G401 (cell line): Measurements from ENCODE around the gene SCIMP. TPM values are rescaled to one million over a fixed set of nuclear protein-coding genes. Genes with fewer than 3 reads are reported as not detected.
A peak's percentile ranks its signal among the peaks of the same experiment; 100 is the strongest.
"Not testable (repeated sequence)": the region's sequence is repeated elsewhere in the genome, so short reads cannot be mapped to it uniquely, and the experiment has no call there.

Experiments
- DNase-seq: peaks from one replicate; pipeline ENCODE4 v3.0.0-alpha.2; 2015; ENCODE audit warnings: low spot score
- in situ Hi-C: cut with HindIII; loops from 2 replicates; pipeline ENCODE4 v1.10.0; 2016; ENCODE audit warnings: low sequenced_read_pairs, mixed read lengths
- total RNA-seq: library from RNA; depleted of rRNA; stranded (reverse); fragments of >200 nt; shearing (Covaris generic); gene quantifications from 2 replicates; pipeline ENCODE4 v1.2.3, GENCODE V29; 2014

The SCIMP gene
- total RNA-seq, 1 experiment from 2014 or later: not detected

DNA sequence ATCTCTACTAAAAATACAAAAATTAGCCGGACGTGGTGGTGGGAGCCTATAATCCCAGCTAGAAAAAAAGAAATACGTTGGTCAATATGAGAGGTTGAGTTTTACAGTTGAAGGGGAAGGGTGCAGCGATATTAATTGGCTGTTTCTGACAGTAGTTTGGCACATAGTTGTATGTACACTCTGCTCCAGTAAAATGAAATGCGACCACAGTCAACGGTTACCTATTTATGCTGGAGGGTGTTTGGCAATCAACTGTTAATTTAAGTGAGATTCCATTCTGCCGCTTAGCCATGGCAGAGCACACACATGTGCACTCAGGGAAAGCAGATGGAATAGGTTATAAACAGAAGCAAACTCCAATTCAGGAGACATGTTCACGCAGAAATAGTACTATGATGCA, 33.6 kb downstream of the SCIMP start:
- in situ Hi-C loops: no loop called here
- DNase-seq: no peak

DNA sequence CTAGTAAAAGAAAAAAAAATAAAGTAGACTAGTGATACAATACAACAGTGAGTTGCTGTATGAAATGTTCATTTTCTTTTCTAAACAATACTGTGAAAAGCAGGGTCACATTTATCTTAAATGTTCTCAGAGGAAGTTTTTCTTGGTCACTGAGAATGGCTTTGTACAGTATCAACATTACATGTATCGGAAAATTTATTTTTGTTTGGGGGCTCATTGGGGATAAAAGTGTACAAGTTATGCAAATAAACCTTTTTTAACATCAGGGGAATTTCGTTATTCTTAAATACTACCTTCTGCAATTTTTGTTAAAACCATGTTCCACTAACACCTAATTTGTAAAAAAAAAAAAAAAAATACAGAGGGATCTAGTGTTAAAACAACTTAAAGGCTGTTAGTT, 34.3 kb downstream of the SCIMP start:
- no peak for DNase-seq
- in situ Hi-C loops: no loop called here

DNA sequence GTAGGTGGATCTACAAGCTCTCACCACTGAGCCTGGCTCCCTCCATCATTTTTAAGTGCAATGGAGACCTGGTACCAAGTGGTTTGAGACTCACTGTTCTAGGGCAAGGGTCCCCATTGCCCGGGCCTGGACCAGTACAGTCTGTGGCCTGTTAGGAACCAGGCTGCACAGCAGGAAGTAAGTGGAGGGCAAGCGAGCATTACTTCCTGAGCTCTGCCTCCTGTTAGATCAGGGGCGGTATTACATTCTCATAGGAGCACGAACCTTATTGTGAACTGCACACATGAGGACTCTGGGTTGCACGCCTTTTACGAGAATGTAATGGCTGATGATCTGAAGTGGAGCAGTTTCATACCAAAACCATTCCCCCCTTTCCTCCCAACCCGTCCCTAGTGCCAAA, 36.2 kb downstream of the SCIMP start:
- in situ Hi-C loops: no loop called here
- DNase-seq: no peak

DNA sequence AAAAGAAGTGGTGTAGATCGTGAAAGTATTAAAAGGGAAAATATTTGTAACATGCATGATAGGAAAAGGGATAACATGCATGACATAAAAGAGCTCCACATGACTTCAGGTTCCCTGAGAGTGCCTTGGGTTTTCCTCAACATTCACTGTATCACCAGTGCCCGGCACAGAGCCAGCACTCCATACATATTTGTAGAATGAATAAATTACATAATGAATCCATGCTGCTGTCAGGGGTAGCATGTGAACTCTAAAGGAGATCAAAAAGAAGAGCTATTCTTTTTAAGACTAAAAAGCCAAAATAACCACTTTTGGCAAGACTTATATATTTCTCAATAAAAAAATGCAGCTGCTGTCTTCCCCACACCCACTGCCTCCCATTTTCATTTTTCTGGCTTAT, 40.3 kb downstream of the SCIMP start:
- DNase-seq: no peak
- in situ Hi-C loops: no loop called here

DNA sequence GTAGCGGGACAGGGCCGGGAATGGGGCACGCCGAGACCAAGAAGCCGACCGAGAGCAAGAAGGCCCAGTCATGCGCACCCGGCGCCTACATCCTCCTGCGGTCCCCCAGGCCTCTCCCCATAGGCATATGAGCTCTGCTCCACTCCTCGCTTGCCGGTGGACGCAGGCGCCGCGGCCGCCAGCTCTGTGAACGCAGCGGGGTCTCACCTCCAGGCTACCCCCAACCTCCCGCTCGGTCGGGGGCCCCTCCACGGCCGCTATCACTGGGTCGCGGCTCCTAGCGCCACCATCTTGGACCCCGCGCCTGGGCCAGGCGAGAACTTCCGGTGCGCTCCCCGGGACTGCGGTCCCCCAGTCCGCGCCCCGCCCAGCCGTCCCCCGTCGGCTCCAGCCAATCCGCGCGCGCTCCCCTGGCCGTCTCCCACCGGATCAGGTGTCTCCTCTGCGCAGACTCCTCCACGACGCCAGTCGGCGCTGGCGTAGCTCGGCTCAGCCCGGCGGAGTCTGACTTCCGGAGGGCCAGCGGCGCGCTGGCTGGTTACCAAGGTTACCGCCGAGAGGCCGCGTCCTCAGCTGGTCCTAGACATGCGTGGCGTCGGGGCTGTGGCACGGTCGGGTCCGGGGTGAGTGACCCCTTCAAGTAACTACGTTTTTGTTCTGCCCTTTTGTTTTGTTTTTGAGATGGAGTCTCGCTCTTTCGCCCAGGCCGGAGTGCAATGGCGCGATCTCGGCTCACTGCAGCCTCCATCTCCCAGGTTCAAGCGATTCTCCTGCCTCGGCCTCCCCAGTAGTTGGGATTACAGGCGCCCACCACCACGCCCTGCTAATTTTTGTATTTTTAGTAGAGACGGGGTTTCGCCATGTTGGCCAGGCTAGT, 42.9 kb downstream of the SCIMP start, which contains the start of gene ZNF594:
Gene ZNF594 (minus strand): TSS at position 328 of the 877 bp plus-strand sequence. CDS start 7,612 bp downstream, outside the sequence.
- DNase-seq: peak; percentile 93
- in situ Hi-C loops: no loop called here

DNA sequence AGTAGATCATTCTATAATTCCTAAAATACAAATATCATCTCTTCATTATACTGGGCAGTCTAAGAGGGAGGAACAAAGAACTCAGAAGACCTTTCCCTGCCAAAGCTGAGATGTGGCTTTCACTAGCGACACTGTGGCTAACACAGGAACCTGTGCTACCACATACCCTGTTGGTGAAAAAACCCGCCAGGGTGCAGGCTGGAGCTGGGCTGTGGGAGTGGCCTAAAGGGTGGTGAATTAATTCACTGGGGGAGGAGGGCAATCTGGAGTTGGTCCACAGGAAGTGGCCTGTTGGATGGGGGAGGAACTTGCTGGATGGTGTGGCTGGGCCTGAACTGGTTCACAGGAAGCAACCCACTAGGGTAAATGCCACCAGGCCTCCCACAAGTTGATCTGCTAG, 50.4 kb downstream of the SCIMP start:
- in situ Hi-C loops: no loop called here

DNA sequence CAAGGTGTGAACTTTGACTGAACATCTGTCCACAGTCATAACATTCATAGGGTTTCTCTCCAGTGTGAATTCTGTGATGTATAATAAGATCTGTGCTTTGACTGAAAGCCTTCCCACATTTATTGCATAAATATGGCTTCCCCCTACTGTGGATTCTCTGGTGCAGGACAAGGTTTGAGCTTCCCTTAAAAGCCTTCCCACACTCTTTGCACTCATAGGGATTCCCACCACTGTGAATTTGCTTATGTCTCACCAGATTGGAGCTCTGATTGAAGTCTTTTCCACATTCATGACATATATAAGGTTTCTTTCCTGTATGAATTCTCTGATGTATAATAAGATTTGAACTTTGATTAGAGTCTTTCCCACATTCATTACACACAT, 51.3 kb downstream of the SCIMP start:
- in situ Hi-C loops: no loop called here
- no peak for DNase-seq

More for the DNA sequence above, 50.4 kb downstream of the SCIMP start:
- DNase-seq: no peak

DNA sequence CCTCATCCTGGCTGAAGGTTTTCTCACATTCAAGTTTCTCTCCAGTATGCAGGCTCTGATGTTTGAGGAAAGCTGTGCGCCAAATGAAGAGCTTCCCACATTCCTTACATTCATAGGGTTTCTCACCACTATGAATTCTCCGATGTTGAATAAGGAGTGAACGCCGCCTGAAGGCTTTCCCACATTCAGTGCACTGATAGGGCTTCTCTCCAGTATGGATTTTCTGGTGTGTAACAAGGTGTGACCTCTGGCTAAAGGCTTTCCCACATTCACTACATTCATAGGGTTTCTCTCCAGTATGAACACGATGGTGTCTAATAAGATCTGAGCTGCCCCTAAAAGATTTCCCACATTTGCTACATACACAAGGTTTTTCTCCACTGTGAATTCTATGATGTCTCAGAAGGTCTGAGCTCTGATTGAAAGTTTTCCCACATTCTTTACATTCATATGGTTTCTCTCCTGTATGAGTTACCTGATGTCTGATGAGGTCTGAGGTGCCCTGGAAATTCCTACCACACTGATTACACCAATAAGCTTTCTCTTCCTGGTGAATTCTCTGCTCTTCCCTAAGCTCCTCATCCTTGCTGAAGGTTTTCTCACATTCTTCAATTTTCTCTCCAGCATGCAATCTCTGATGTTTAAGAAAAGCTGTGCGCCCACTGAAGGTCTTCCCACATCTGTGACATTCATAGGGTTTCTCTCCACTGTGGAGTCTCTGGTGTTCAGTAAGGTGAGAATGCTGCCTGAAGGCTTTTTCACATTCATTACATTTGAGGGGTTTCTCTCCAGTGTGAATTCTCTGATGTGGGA, 51.9 kb downstream of the SCIMP start:
- DNase-seq: no peak
- in situ Hi-C loops: no loop called here

DNA sequence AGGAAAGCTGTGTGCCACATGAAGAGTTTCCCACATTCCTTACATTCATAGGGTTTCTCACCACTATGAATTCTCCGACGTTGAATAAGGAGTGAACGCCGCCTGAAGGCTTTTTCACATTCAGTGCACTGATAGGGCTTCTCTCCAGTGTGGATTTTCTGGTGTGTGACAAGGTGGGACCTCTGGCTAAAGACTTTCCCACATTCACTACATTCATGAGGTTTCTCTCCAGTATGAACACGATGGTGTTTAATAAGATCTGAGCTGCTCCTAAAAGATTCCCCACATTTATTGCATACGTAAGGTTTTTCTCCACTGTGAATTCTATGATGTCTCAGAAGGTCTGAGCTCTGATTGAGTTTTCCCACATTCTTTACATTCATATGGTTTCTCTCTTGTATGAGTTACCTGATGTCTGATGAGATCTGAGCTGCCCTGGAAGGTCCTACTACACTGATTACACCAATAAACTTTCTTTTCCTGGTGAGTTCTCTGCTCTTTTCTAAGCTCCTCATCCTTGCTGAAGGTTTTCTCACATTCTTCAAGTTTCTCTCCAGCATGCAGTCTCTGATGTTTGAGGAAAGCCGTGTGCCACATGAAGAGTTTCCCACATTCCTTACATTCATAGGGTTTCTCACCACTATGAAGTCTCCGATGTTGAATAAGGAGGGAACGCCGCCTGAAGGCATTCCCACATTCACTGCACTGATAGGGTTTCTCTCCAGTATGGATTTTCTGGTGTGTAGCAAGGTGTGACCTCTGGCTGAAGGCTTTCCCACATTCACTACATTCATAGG, 53.0 kb downstream of the SCIMP start:
- in situ Hi-C loops: no loop called here
- DNase-seq: no peak

DNA sequence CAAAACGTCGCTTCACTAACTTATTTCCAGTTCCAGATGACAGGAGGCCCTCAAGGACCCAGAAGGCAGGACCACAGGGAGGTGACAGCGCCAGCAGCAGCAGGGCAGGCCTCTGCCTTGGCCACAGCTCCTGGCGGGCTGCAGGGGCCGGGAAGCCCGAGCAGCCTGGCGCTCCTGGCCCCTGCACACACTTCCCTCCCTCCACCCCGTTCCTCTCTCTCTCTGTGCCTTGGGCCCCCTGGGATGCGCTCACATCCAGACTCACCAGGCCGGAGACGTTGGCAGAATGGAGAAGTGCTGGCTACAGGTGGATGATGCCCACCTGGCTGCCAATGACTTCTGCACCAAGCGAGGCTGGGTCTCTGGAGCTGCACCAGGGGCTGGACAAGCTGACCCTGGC, 55.7 kb downstream of the SCIMP start:
- no peak for DNase-seq
- in situ Hi-C loops: no loop called here

DNA sequence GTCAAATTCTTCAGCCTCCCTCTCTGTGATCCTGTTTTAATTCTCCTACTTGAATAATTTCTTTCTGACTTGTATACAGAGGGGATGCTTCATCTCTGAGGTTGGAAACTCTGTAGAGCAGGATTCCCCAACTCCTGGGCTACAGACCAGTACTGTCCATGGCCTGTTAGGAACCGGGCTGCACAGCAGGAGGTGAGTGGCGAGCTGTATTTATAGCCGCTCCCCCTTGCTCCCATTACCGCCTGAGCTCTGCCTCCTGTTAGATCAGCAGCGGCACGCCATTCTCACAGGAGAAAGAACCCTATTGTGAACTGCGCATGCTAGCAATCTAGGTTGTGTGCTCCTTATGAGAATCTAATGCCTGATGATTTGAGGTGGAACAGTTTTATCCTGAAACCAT, 59.6 kb downstream of the SCIMP start:
- DNase-seq, in situ Hi-C loops: not testable (repeated sequence)

DNA sequence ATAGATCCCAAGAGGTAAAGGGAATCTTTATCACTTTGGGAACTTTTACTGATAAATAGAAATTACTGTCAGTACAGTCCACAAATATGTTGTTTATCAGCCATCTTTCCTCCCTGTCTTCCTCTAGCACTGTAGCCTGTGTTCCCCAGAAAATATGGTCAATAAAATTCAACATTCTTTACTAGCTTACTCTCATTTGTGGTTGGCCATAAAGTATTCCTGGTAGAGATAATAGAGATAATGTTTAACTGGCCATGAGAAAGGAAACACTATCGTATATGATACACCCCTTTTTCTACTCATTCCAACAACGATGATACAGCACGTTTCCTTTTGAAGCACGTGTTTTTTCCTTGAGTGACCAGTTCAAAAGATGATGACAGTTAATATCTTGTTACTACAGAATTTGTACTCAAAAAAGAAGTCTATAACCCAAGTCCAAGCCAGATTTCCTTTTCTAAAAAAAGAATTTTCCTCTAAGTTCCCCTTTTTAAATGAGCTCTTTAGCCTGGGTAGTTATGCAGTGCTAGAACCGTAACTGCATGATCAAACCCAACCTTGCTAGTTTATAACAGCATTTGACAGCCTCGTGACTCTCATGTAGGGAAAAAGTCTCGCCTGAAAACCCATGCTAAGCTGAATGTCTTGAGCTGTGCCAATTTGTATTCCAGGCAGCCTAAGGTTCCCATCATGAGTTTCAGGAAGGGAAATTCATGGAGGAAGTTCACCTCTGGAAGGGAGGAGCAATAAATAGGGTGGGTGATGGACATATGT, 68.7 kb downstream of the SCIMP start:
- in situ Hi-C loops, DNase-seq: not testable (repeated sequence)

DNA sequence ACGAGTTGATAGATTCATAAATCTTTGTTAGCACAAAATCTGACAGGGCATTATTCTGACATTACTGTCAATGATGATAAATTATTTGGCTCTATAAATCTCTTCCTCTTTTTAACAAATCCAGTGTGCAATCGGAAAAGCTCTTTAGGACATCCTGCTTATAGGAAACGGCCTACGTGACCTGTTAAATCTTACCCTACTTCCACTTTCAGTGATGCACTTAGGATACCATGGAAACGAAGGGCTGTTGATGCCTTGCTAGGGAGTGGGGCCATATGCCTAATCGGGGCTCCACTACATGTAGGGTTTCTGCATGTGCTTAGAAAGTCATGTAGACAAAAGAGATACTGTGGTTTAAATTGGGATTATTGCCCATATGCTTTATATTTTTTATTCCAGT, 70.2 kb downstream of the SCIMP start:
- DNase-seq: no peak
- in situ Hi-C loops: no loop called here

DNA sequence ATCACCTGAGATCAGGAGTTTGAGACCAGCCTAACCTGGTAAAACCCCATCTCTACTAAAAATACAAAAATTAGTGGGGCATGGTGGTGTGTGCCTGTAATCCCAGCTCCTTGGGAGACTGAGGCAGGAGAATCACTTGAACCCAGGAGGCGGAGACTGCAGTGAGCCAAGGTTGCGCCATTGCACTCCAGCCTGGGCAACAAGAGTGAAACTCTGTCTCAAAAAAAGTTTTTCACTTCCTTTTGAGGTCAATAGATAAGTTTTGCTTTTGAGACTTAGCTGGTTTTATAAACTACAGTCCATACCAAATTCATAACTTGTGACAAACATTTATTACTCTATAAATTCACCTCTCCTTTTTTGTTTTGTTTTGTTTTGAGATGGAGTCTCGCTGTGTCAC, 72.9 kb downstream of the SCIMP start:
- DNase-seq, in situ Hi-C loops: not testable (repeated sequence)

DNA sequence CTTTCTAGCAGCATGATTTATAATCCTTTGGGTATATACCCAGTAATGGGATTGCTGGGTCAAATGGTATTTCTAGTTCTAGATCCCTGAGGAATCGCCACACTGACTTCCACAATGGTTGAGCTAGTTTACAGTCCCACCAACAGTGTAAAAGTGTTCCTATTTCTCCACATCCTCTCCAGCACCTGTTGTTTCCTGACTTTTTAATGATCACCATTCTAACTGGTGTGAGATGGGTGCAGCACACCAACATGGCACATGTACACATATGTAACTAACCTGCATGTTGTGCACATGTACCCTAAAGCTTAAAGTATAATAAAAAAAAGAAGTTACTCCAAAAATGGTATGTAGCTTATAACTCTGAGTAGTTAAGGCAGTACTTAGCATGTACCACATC, 74.0 kb downstream of the SCIMP start:
- in situ Hi-C loops, DNase-seq: not testable (repeated sequence)
